ENCODE measurements around the gene ATF2. TPM values are rescaled to one million over a fixed set of nuclear protein-coding genes. Genes with fewer than 3 reads are reported as not detected.

ATF2 gene
- total and polyA plus RNA-seq, 2 of the 13 experiments (the other 11 are each of a cell fraction or from before 2014, with no cell fraction given): 91.6 to 95.1 TPM

GRCh38 chr2:175030380-175031271 lies 137.4 kb downstream of the ATF2 start (continued):
- peak in 1 of 2 experiments; percentile 29; a peak in 1 of 4 replicates for TF ChIP-seq EP300 (IDR thresholded peaks at IDR 0.05; ENCODE audit: low read depth in 2 of 2, low read length in 2 of 2)
- no peak for TF ChIP-seq EP300 (CRISPR knock-in tag; IDR thresholded peaks at IDR 0.05; ENCODE audit: borderline replicate concordance)
- TF ChIP-seq GATAD1 (CRISPR knock-in tag; IDR thresholded peaks at IDR 0.05): peak; percentile 18; the same call in 1 of the 2 replicates
- TF ChIP-seq, protein P1, sequence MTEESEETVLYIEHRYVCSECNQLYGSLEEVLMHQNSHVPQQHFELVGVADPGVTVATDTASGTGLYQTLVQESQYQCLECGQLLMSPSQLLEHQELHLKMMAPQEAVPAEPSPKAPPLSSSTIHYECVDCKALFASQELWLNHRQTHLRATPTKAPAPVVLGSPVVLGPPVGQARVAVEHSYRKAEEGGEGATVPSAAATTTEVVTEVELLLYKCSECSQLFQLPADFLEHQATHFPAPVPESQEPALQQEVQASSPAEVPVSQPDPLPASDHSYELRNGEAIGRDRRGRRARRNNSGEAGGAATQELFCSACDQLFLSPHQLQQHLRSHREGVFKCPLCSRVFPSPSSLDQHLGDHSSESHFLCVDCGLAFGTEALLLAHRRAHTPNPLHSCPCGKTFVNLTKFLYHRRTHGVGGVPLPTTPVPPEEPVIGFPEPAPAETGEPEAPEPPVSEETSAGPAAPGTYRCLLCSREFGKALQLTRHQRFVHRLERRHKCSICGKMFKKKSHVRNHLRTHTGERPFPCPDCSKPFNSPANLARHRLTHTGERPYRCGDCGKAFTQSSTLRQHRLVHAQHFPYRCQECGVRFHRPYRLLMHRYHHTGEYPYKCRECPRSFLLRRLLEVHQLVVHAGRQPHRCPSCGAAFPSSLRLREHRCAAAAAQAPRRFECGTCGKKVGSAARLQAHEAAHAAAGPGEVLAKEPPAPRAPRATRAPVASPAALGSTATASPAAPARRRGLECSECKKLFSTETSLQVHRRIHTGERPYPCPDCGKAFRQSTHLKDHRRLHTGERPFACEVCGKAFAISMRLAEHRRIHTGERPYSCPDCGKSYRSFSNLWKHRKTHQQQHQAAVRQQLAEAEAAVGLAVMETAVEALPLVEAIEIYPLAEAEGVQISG (CRISPR knock-in tag; IDR thresholded peaks at IDR 0.05): peak; percentile 50; the same call in 1 of the 2 replicates
- TF ChIP-seq EHMT2 (IDR thresholded peaks at IDR 0.05; ENCODE audit: borderline replicate concordance, low read depth, low read length): peak; percentile 86; the same call in 1 of the 2 replicates
- TF ChIP-seq, protein P2, sequence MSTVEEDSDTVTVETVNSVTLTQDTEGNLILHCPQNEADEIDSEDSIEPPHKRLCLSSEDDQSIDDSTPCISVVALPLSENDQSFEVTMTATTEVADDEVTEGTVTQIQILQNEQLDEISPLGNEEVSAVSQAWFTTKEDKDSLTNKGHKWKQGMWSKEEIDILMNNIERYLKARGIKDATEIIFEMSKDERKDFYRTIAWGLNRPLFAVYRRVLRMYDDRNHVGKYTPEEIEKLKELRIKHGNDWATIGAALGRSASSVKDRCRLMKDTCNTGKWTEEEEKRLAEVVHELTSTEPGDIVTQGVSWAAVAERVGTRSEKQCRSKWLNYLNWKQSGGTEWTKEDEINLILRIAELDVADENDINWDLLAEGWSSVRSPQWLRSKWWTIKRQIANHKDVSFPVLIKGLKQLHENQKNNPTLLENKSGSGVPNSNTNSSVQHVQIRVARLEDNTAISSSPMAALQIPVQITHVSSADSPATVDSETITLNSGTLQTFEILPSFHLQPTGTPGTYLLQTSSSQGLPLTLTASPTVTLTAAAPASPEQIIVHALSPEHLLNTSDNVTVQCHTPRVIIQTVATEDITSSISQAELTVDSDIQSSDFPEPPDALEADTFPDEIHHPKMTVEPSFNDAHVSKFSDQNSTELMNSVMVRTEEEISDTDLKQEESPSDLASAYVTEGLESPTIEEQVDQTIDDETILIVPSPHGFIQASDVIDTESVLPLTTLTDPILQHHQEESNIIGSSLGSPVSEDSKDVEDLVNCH (CRISPR knock-in tag; IDR thresholded peaks at IDR 0.05): no peak
- TF ChIP-seq, protein P3, sequence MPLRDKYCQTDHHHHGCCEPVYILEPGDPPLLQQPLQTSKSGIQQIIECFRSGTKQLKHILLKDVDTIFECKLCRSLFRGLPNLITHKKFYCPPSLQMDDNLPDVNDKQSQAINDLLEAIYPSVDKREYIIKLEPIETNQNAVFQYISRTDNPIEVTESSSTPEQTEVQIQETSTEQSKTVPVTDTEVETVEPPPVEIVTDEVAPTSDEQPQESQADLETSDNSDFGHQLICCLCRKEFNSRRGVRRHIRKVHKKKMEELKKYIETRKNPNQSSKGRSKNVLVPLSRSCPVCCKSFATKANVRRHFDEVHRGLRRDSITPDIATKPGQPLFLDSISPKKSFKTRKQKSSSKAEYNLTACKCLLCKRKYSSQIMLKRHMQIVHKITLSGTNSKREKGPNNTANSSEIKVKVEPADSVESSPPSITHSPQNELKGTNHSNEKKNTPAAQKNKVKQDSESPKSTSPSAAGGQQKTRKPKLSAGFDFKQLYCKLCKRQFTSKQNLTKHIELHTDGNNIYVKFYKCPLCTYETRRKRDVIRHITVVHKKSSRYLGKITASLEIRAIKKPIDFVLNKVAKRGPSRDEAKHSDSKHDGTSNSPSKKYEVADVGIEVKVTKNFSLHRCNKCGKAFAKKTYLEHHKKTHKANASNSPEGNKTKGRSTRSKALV (CRISPR knock-in tag; IDR thresholded peaks at IDR 0.05): peak; percentile 72; the same call in 1 of the 2 replicates
- TF ChIP-seq ZNF619 (CRISPR knock-in tag; IDR thresholded peaks at IDR 0.05): no peak
- TF ChIP-seq, protein P4, sequence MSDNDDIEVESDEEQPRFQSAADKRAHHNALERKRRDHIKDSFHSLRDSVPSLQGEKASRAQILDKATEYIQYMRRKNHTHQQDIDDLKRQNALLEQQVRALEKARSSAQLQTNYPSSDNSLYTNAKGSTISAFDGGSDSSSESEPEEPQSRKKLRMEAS (IDR thresholded peaks at IDR 0.05): peak; percentile 35; the same call in 1 of the 2 replicates
- peak; percentile 6; the same call in 1 of the 2 replicates for TF ChIP-seq ESRRA (CRISPR knock-in tag; IDR thresholded peaks at IDR 0.05; ENCODE audit: low read depth)
- no peak for TF ChIP-seq ZBTB37 (CRISPR knock-in tag; IDR thresholded peaks at IDR 0.05)
- TF ChIP-seq CREB1 (IDR thresholded peaks at IDR 0.05): no peak
- peak; percentile 47; the same call in 1 of the 2 replicates for TF ChIP-seq CREB1 (CRISPR knock-in tag; IDR thresholded peaks at IDR 0.05)
- 0 out of 2 replicates have a peak, but pooled peaks have one; percentile 60 for TF ChIP-seq EED (CRISPR knock-in tag; IDR thresholded peaks at IDR 0.05)
- TF ChIP-seq, protein P5, sequence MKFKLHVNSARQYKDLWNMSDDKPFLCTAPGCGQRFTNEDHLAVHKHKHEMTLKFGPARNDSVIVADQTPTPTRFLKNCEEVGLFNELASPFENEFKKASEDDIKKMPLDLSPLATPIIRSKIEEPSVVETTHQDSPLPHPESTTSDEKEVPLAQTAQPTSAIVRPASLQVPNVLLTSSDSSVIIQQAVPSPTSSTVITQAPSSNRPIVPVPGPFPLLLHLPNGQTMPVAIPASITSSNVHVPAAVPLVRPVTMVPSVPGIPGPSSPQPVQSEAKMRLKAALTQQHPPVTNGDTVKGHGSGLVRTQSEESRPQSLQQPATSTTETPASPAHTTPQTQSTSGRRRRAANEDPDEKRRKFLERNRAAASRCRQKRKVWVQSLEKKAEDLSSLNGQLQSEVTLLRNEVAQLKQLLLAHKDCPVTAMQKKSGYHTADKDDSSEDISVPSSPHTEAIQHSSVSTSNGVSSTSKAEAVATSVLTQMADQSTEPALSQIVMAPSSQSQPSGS (CRISPR knock-in tag; IDR thresholded peaks at IDR 0.05): 0 out of 2 replicates have a peak, but pooled peaks have one; percentile 28
- TF ChIP-seq ZNF576 (CRISPR knock-in tag; IDR thresholded peaks at IDR 0.05): 0 out of 2 replicates have a peak, but pooled peaks have one; percentile 35
- peak; percentile 17 for TF ChIP-seq ZNF629 (CRISPR knock-in tag; conservative IDR thresholded peaks at IDR 0.05)

Measured in HepG2 (cell line).